Astrocyte (in vitro differentiated cells and primary cell): ENCODE results near the gene ZCCHC2.

Experiments
- EZH2 ChIP-seq: IDR thresholded peaks from 2 replicates; pipeline ENCODE4 v1.6.1; 2012; ENCODE audit warnings: mild to moderate bottlenecking, low read length, inconsistent platforms; ENCODE audit not compliant: insufficient read depth
- TF ChIP-seq, protein P1 (sequence below): IDR thresholded peaks from 2 replicates; pipeline ENCODE4 v1.5.1; 2011; ENCODE audit warnings: low read depth, mild to moderate bottlenecking, inconsistent platforms, low read length, moderate library complexity; ENCODE audit not compliant: insufficient read depth

DNA sequence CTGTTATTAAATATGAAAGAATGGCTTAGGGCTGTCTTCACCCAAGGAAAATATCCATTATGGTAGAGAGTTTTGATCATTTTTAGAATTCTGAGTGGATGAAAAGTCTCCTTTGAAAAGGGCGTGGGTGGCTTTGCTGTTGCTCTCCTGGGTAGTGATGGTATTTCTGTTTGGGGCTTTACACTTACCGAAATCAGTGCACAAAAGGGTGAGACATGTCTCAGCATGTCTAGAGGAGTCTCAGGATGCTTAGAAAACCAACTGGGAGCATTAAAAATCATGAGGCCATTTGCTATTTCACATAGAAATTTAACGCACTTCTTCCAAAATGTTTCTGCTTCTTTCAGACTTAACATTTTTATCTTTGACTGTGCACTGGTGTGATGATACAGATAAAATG, 49.6 kb downstream of the ZCCHC2 start:
- no peak for TF ChIP-seq EZH2
- TF ChIP-seq, protein P1, sequence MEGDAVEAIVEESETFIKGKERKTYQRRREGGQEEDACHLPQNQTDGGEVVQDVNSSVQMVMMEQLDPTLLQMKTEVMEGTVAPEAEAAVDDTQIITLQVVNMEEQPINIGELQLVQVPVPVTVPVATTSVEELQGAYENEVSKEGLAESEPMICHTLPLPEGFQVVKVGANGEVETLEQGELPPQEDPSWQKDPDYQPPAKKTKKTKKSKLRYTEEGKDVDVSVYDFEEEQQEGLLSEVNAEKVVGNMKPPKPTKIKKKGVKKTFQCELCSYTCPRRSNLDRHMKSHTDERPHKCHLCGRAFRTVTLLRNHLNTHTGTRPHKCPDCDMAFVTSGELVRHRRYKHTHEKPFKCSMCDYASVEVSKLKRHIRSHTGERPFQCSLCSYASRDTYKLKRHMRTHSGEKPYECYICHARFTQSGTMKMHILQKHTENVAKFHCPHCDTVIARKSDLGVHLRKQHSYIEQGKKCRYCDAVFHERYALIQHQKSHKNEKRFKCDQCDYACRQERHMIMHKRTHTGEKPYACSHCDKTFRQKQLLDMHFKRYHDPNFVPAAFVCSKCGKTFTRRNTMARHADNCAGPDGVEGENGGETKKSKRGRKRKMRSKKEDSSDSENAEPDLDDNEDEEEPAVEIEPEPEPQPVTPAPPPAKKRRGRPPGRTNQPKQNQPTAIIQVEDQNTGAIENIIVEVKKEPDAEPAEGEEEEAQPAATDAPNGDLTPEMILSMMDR, result no peak
